ENCODE measurements around the gene KBTBD3. TPM values are rescaled to one million over a fixed set of nuclear protein-coding genes. Genes with fewer than 3 reads are reported as not detected.

The KBTBD3 gene
- total RNA-seq, 4 donors from 2014 or later, result 3.6 to 8.3 (median 6.6) TPM

DNA sequence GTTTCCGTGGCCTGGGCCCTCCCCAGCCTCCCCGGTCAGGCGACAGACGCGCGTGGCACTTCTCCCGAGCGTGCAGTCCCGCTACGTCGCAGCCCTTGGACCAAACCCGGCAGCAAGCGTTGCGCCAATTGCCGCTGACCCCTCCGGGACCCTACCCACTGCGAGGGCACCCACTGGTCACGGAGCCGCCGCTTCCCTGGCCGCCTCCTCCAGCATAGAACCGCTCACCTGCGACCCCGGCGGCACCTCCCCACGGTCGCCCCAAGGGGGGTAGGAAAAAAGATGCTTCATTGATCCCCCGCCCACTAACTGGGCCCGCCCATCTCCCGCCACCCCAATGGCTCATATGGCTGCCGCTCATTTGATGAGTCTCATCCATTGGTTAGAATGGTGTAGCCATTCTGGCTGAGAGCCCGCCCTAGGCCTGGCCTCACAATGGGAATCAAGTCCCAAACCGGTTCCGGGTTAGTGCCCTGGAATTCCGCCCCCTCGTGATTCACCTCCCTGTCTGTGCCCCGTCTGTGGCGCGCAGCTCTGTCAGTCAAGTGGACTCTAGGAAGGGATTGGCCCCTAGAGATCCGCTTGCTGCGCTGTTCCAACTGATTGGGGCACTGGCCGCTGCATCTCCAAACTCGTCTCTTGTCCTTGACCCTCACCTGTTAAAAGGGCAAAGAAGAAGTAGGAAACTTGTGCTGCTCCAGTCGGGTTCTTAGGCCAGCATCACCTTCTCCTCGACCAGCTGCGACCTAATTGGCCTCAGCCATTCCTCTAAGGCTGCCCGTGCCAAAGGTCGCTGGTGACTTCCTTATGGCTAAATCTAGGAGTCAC, 55.0 kb downstream of the KBTBD3 start, which contains the start of gene MSANTD4:
TSS of gene MSANTD4 (minus strand) at position 274 of the 828 bp plus-strand sequence. CDS start 11,323 bp downstream, outside the sequence.
- TF ChIP-seq CTCF (IDR thresholded peaks at IDR 0.05) (peak in 2 of 3 experiments; percentile 4 to 18), POLR2A (IDR thresholded peaks at IDR 0.05; ENCODE audit: low read depth) (peak; percentile 22), EP300 (IDR thresholded peaks at IDR 0.05) (no peak), POLR2AphosphoS5 (IDR thresholded peaks at IDR 0.05) (peak; percentile 80 to 86)
- intact Hi-C loops (cut with DNase I), result loop anchor here (5.0 kb wide), 1 partner anchor 55 kb away; the partner anchor contains the start of genes AASDHPPT and KBTBD3
- Histone ChIP-seq H3K4me1 (peaks cover 29 to 43% (median 38%) of the 10 kb centered on the region in 4 donors), H3K36me3 (no peaks in the 10 kb centered on the region), H3K9me3 (no peaks in the 10 kb centered on the region), H3K27ac (replicated peaks in 1 of 4) (peak within 1 kb of the TSS; percentile 82 to 86 (median 84)), H3K4me3 (peak within 1 kb of the TSS; percentile 65 to 91 (median 81)), H3K27me3 (no peaks in the 10 kb centered on the region)
- WGBS, result 6% methylated on average over 16 of the region's 48 CpGs
- DNase-seq (ENCODE audit: extremely low spot score), result peak; percentile 100

- no peak for DNase-seq (ENCODE audit: extremely low spot score)
- TF ChIP-seq POLR2AphosphoS5 (IDR thresholded peaks at IDR 0.05), result no peak
- TF ChIP-seq EP300 (IDR thresholded peaks at IDR 0.05), result no peak
- no peak for TF ChIP-seq CTCF (IDR thresholded peaks at IDR 0.05)
- TF ChIP-seq POLR2A (IDR thresholded peaks at IDR 0.05; ENCODE audit: low read depth), result no peak
- Histone ChIP-seq H3K36me3 (no peaks in the 10 kb centered on the region), H3K4me3 (peak overlapping the region; percentile 65 to 91 (median 81)), H3K9me3 (no peaks in the 10 kb centered on the region), H3K27ac (replicated peaks in 1 of 4) (peak overlapping the region; percentile 82 to 86 (median 84)), H3K4me1 (peaks cover 32 to 51% (median 46%) of the 10 kb centered on the region in 4 donors), H3K27me3 (no peaks in the 10 kb centered on the region)
- intact Hi-C loops (cut with DNase I), result loop anchor here (5.0 kb wide), 1 partner anchor 56 kb away; the partner anchor contains the start of genes AASDHPPT and KBTBD3
- WGBS, result 17% methylated on average over 15 of the region's 18 CpGs
Measured at GRCh38 chr11:106021181-106021966, 55.8 kb downstream of the KBTBD3 start.

- intact Hi-C loops (cut with DNase I), result no loop called here
- H3K4me3 ChIP-seq, result no peak overlapping the region
- no peak for DNase-seq (ENCODE audit: extremely low spot score)
- no peak overlapping the region for H3K27ac ChIP-seq (replicated peaks in 1 of 4)
- no peaks in the 10 kb centered on the region for H3K27me3 ChIP-seq
- H3K9me3 ChIP-seq, result no peaks in the 10 kb centered on the region
- WGBS, result 81% methylated on average over 2 of the region's 2 CpGs
- TF ChIP-seq POLR2A (IDR thresholded peaks at IDR 0.05; ENCODE audit: low read depth) (no peak), POLR2AphosphoS5 (IDR thresholded peaks at IDR 0.05) (no peak), CTCF (IDR thresholded peaks at IDR 0.05) (no peak), EP300 (IDR thresholded peaks at IDR 0.05) (no peak)
- H3K36me3 ChIP-seq, result no peaks in the 10 kb centered on the region
- peaks cover 37 to 86% (median 70%) of the 10 kb centered on the region in 4 donors for H3K4me1 ChIP-seq
Measured at GRCh38 chr11:106017093-106017492, 60.1 kb downstream of the KBTBD3 start.

DNA sequence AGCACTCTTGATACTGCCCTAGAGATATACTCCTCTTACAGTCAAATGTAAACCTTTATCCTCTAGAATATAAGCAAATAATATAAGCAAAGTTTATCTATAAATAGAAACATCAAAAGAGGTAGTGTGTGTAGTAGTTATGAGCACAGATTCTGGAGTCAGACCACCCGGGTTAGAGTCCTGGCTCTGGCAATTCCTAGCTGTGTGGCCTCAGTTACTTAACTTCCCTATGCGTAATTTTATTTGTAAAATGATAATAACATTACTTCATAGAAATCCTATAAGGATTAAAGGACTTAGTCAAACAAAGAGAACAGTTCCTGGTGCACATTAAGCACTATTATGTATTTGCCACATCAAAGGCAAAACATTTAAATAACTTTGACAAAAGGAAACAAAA, 62.1 kb downstream of the KBTBD3 start:
- intact Hi-C loops (cut with DNase I), result no loop called here
- Histone ChIP-seq H3K27ac (replicated peaks in 1 of 4) (no peak overlapping the region), H3K4me3 (no peak overlapping the region), H3K4me1 (peaks cover 27 to 80% (median 65%) of the 10 kb centered on the region in 4 donors), H3K9me3 (no peaks in the 10 kb centered on the region), H3K27me3 (no peaks in the 10 kb centered on the region), H3K36me3 (peaks cover 4 to 10% (median 5%) of the 10 kb centered on the region in 4 donors)
- 79% methylated on average over 2 of the region's 2 CpGs for WGBS
- DNase-seq (ENCODE audit: extremely low spot score), result no peak
- no peak for TF ChIP-seq POLR2AphosphoS5 (IDR thresholded peaks at IDR 0.05)
- no peak for TF ChIP-seq EP300 (IDR thresholded peaks at IDR 0.05)

All from esophagus muscularis mucosa (tissue), 4 donors.